Measurements from ENCODE around the gene RAX2. TPM values are rescaled to one million over a fixed set of nuclear protein-coding genes. Genes with fewer than 3 reads are reported as not detected.

RAX2 gene
- total and polyA plus RNA-seq, 4 donors = 0.01 TPM; not detected in 3

DNA sequence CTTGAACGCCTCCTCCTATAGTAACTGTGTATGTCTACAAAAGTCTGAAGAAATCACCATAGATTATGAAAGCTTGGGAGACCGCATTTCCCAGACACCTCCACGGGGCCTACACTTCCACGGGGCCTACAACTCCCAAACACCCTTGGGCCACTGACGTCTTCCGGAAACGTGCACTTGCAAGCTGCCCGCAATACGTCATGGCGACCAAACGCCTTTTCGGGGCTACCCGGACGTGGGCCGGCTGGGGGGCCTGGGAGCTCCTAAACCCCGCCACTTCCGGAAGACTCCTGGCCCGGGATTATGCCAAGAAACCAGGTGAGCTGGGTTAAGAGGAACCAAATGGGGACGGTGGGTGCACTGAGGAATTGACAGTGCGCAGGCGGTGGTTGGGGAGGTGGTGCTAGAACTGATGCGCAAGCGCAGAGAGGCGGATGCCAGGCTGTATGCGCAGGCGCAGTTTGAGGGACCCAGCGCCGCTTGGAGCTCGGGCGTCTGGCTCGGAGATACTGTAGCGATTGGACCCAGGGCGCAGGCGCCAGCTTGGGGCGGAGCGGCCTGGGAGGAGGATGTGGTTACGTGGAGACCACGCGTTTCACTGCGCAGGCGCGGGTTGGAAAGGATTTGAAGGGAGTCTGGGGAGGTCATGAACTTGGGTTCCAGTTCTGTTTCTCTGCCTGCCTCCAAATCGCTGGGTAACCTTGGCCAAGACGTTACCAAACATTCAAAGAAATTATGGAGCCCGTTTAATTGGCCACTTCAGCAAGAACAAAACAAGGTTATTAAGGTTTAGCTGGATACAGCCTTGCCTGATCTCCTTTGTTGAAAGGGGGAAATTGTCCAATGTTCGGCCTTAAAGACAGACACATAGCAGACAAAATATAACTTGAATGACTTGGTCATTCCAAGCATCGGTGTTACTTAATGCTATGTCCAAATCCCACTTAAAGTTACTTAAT, 9.2 kb downstream of the RAX2 start, which contains the start of gene MRPL54:
TSS of gene MRPL54 (plus strand) at position 182 of the 959 bp plus-strand sequence. CDS start at position 201, 19 bp downstream.
- TF ChIP-seq, protein P1, sequence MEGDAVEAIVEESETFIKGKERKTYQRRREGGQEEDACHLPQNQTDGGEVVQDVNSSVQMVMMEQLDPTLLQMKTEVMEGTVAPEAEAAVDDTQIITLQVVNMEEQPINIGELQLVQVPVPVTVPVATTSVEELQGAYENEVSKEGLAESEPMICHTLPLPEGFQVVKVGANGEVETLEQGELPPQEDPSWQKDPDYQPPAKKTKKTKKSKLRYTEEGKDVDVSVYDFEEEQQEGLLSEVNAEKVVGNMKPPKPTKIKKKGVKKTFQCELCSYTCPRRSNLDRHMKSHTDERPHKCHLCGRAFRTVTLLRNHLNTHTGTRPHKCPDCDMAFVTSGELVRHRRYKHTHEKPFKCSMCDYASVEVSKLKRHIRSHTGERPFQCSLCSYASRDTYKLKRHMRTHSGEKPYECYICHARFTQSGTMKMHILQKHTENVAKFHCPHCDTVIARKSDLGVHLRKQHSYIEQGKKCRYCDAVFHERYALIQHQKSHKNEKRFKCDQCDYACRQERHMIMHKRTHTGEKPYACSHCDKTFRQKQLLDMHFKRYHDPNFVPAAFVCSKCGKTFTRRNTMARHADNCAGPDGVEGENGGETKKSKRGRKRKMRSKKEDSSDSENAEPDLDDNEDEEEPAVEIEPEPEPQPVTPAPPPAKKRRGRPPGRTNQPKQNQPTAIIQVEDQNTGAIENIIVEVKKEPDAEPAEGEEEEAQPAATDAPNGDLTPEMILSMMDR (IDR thresholded peaks at IDR 0.05; ENCODE audit: control extremely low read depth, extremely low read depth) = no peak
- Histone ChIP-seq H3K9ac (ENCODE audit: insufficient read depth in 1 of 2, low read length in 2 of 2) (peak within 1 kb of the TSS; percentile 86 to 95), H3K4me1 (ENCODE audit: control insufficient read depth in 5 of 5, insufficient read depth in 5 of 5, low read length in 5 of 5) (peaks cover 0 to 10% (median 4%) of the 10 kb centered on the region in 5 donors), H3K27ac (ENCODE audit: low read depth in 1 of 2, low read length in 1 of 2) (peak within 1 kb of the TSS; percentile 93 to 96), H3K27me3 (ENCODE audit: control insufficient read depth in 3 of 3, insufficient read depth in 3 of 3, low read length in 2 of 3) (no peaks in the 10 kb centered on the region), H3K36me3 (ENCODE audit: control insufficient read depth in 4 of 4, insufficient read depth in 4 of 4, low read length in 4 of 4) (peaks cover 0 to 29% (median 1%) of the 10 kb centered on the region in 4 donors), H3K9me3 (ENCODE audit: control insufficient read depth in 4 of 4, insufficient read depth in 3 of 4, low read length in 3 of 4) (no peaks in the 10 kb centered on the region), H3K4me3 (peak within 1 kb of the TSS; percentile 90)
- DNase-seq (peak; percentile 100), ATAC-seq (ENCODE audit: insufficient read depth, low FRiP score) (peak; percentile 94)
- 2% methylated on average over 47 of the region's 47 CpGs for WGBS, 2 donors

DNA sequence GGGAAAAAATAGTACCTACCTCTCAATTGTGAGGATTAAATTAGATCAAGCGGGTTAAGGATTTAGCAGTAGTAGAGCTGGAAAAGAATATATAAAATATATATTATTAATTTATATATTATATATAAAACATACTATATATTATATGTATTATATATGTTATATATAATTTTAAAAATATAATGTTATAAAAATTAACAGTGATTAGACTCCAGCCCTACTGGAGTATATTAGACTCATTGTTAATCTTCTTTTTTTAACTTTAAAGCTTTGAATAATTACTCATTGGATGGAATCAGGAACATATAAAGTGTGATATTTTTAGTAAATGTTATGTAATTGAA, 9.9 kb downstream of the RAX2 start:
- peaks cover 0 to 10% (median 4%) of the 10 kb centered on the region in 5 donors for H3K4me1 ChIP-seq (ENCODE audit: control insufficient read depth in 5 of 5, insufficient read depth in 5 of 5, low read length in 5 of 5)
- peak overlapping the region in 1 of 2 donors; percentile 84 for H3K27ac ChIP-seq (ENCODE audit: low read depth in 1 of 2, low read length in 1 of 2)
- peak overlapping the region in 1 of 2 donors; percentile 86 for H3K9ac ChIP-seq (ENCODE audit: insufficient read depth in 1 of 2, low read length in 2 of 2)
- TF ChIP-seq, protein P1 (IDR thresholded peaks at IDR 0.05; ENCODE audit: control extremely low read depth, extremely low read depth) = no peak
- DNase-seq (no peak), ATAC-seq (ENCODE audit: insufficient read depth, low FRiP score) (no peak)
- no peaks in the 10 kb centered on the region for H3K27me3 ChIP-seq (ENCODE audit: control insufficient read depth in 3 of 3, insufficient read depth in 3 of 3, low read length in 2 of 3)
- no peaks in the 10 kb centered on the region for H3K9me3 ChIP-seq (ENCODE audit: control insufficient read depth in 4 of 4, insufficient read depth in 3 of 4, low read length in 3 of 4)
- no peak overlapping the region for H3K4me3 ChIP-seq
- WGBS, 2 donors = 53 to 97% methylated on average over 1 of the region's 1 CpG
- peaks cover 0 to 22% (median 3%) of the 10 kb centered on the region in 4 donors for H3K36me3 ChIP-seq (ENCODE audit: control insufficient read depth in 4 of 4, insufficient read depth in 4 of 4, low read length in 4 of 4)

DNA sequence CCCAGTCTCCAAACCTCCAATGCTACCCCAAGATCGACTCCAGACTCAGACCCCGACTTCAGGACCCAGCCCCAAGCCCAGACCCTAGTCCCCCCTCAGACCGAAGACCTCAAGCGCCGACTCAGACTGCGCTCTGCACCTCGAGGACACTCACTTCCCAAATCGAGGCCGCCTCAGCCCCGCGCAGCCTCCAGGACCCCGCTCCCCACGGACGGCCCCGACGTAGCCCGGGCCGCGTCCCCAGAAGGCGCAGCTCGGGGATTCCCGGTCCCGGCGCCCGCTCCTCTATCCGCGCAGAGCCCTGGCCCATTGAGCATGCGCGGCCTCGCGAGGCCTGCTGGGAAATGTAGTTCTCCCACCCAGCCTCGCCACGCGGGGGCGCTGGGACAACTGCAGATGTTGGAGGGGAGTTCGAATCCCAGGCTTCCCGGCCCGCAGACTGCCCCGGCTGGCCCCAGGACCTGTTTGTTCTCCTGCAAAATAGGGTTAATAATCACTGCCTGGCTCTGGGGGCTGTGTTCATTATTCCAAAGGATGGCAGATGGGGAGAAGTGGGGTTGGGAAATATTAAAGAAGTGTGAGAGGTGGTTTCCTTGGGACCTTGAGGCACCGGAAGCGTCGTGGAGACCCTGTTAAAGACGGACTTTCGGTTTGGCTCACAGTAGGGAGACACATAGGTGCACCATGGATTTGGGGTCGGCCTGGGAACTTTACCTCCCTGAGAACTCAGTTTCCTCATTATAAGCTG, 10.5 kb downstream of the RAX2 start, which contains the start of gene APBA3:
TSS of gene APBA3 (minus strand) at position 311 of the 748 bp plus-strand sequence. CDS start 1,428 bp downstream, outside the sequence.
- 3% methylated on average over 45 of the region's 45 CpGs for WGBS, 2 donors
- H3K4me1 ChIP-seq (ENCODE audit: control insufficient read depth in 5 of 5, insufficient read depth in 5 of 5, low read length in 5 of 5) = peaks cover 0 to 10% (median 4%) of the 10 kb centered on the region in 5 donors
- peak within 1 kb of the TSS; percentile 90 for H3K4me3 ChIP-seq
- H3K9me3 ChIP-seq (ENCODE audit: control insufficient read depth in 4 of 4, insufficient read depth in 3 of 4, low read length in 3 of 4) = no peaks in the 10 kb centered on the region
- TF ChIP-seq, protein P1 (IDR thresholded peaks at IDR 0.05; ENCODE audit: control extremely low read depth, extremely low read depth) = peak; percentile 68
- peak within 1 kb of the TSS; percentile 93 to 96 for H3K27ac ChIP-seq (ENCODE audit: low read depth in 1 of 2, low read length in 1 of 2)
- peaks cover 0 to 17% (median 3%) of the 10 kb centered on the region in 4 donors for H3K36me3 ChIP-seq (ENCODE audit: control insufficient read depth in 4 of 4, insufficient read depth in 4 of 4, low read length in 4 of 4)
- DNase-seq (peak; percentile 88 to 92 (median 90)), ATAC-seq (ENCODE audit: insufficient read depth, low FRiP score) (peak; percentile 49)
- no peaks in the 10 kb centered on the region for H3K27me3 ChIP-seq (ENCODE audit: control insufficient read depth in 3 of 3, insufficient read depth in 3 of 3, low read length in 2 of 3)
- peak within 1 kb of the TSS; percentile 88 to 95 for H3K9ac ChIP-seq (ENCODE audit: insufficient read depth in 1 of 2, low read length in 2 of 2)

Measured in lung (tissue), 12 donors.